ENCODE results near the gene HLA-DRB5.

The HLA-DRB5 gene

GRCh38 chr6:32501016-32501415 is 29.1 kb downstream of the HLA-DRB5 start:
- no peaks in the 10 kb centered on the region for H3K36me3 ChIP-seq (ENCODE audit: insufficient read depth, low read length)
- no peak overlapping the region for H2AFZ ChIP-seq (ENCODE audit: low read length)

GRCh38 chr6:32492351-32492750 is 37.7 kb downstream of the HLA-DRB5 start:
- Histone ChIP-seq H3F3A (ENCODE audit: insufficient read depth, low read length) (no peaks in the 10 kb centered on the region), H3K4me3 (ENCODE audit: low read depth, low read length, poor library complexity, severe bottlenecking) (no peak overlapping the region), H4K20me1 (ENCODE audit: insufficient read depth, low read length) (no peaks in the 10 kb centered on the region), H3K27me3 (ENCODE audit: insufficient read depth, low read length) (no peaks in the 10 kb centered on the region), H3K4me1 (ENCODE audit: insufficient read depth, low read length, severe bottlenecking) (no peaks in the 10 kb centered on the region), H3K36me3 (ENCODE audit: insufficient read depth, low read length) (no peaks in the 10 kb centered on the region), H3K4me2 (ENCODE audit: low read length) (no peak overlapping the region), H3K27ac (ENCODE audit: low read depth, low read length, poor library complexity, severe bottlenecking) (no peak overlapping the region), H3K9me2 (ENCODE audit: low read depth, low read length) (no peaks in the 10 kb centered on the region), H3K9me3 (ENCODE audit: low read length) (no peaks in the 10 kb centered on the region), H3K79me2 (ENCODE audit: insufficient read depth, low read length) (no peaks in the 10 kb centered on the region), H2AFZ (ENCODE audit: low read length) (no peak overlapping the region), H3K9ac (ENCODE audit: low read length) (no peak overlapping the region)
- no peak for TF ChIP-seq EZH2 (IDR thresholded peaks at IDR 0.05; ENCODE audit: borderline replicate concordance, low read length)
- TF ChIP-seq, protein P1, sequence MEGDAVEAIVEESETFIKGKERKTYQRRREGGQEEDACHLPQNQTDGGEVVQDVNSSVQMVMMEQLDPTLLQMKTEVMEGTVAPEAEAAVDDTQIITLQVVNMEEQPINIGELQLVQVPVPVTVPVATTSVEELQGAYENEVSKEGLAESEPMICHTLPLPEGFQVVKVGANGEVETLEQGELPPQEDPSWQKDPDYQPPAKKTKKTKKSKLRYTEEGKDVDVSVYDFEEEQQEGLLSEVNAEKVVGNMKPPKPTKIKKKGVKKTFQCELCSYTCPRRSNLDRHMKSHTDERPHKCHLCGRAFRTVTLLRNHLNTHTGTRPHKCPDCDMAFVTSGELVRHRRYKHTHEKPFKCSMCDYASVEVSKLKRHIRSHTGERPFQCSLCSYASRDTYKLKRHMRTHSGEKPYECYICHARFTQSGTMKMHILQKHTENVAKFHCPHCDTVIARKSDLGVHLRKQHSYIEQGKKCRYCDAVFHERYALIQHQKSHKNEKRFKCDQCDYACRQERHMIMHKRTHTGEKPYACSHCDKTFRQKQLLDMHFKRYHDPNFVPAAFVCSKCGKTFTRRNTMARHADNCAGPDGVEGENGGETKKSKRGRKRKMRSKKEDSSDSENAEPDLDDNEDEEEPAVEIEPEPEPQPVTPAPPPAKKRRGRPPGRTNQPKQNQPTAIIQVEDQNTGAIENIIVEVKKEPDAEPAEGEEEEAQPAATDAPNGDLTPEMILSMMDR (IDR thresholded peaks at IDR 0.05; ENCODE audit: low read length): no peak

More at GRCh38 chr6:32501016-32501415, 29.1 kb downstream of the HLA-DRB5 start:
- H3K27me3 ChIP-seq (ENCODE audit: insufficient read depth, low read length): no peaks in the 10 kb centered on the region
- H3K4me1 ChIP-seq (ENCODE audit: insufficient read depth, low read length, severe bottlenecking): no peaks in the 10 kb centered on the region
- H4K20me1 ChIP-seq (ENCODE audit: insufficient read depth, low read length): no peaks in the 10 kb centered on the region
- H3K27ac ChIP-seq (ENCODE audit: low read depth, low read length, poor library complexity, severe bottlenecking): no peak overlapping the region
- no peak overlapping the region for H3K9ac ChIP-seq (ENCODE audit: low read length)
- H3K4me2 ChIP-seq (ENCODE audit: low read length): no peak overlapping the region
- H3K79me2 ChIP-seq (ENCODE audit: insufficient read depth, low read length): no peaks in the 10 kb centered on the region
- no peaks in the 10 kb centered on the region for H3K9me2 ChIP-seq (ENCODE audit: low read depth, low read length)
- no peaks in the 10 kb centered on the region for H3K9me3 ChIP-seq (ENCODE audit: low read length)
- H3K4me3 ChIP-seq (ENCODE audit: low read depth, low read length, poor library complexity, severe bottlenecking): no peak overlapping the region
- TF ChIP-seq, protein P1 (IDR thresholded peaks at IDR 0.05; ENCODE audit: low read length): no peak
- no peak for TF ChIP-seq EZH2 (IDR thresholded peaks at IDR 0.05; ENCODE audit: borderline replicate concordance, low read length)
- no peaks in the 10 kb centered on the region for H3F3A ChIP-seq (ENCODE audit: insufficient read depth, low read length)

GRCh38 chr6:32491700-32492099 is 38.4 kb downstream of the HLA-DRB5 start:
- no peak overlapping the region for H3K4me3 ChIP-seq (ENCODE audit: low read depth, low read length, poor library complexity, severe bottlenecking)
- H3K36me3 ChIP-seq (ENCODE audit: insufficient read depth, low read length): no peaks in the 10 kb centered on the region
- H3K9me2 ChIP-seq (ENCODE audit: low read depth, low read length): no peaks in the 10 kb centered on the region
- no peak overlapping the region for H3K9ac ChIP-seq (ENCODE audit: low read length)
- H3K27ac ChIP-seq (ENCODE audit: low read depth, low read length, poor library complexity, severe bottlenecking): no peak overlapping the region
- H4K20me1 ChIP-seq (ENCODE audit: insufficient read depth, low read length): no peaks in the 10 kb centered on the region
- H3K79me2 ChIP-seq (ENCODE audit: insufficient read depth, low read length): no peaks in the 10 kb centered on the region
- no peaks in the 10 kb centered on the region for H3F3A ChIP-seq (ENCODE audit: insufficient read depth, low read length)
- no peaks in the 10 kb centered on the region for H3K27me3 ChIP-seq (ENCODE audit: insufficient read depth, low read length)
- TF ChIP-seq EZH2 (IDR thresholded peaks at IDR 0.05; ENCODE audit: borderline replicate concordance, low read length): no peak
- TF ChIP-seq, protein P1 (IDR thresholded peaks at IDR 0.05; ENCODE audit: low read length): no peak
- no peak overlapping the region for H2AFZ ChIP-seq (ENCODE audit: low read length)
- no peaks in the 10 kb centered on the region for H3K4me1 ChIP-seq (ENCODE audit: insufficient read depth, low read length, severe bottlenecking)
- H3K9me3 ChIP-seq (ENCODE audit: low read length): no peaks in the 10 kb centered on the region
- H3K4me2 ChIP-seq (ENCODE audit: low read length): no peak overlapping the region
